Measurements from ENCODE around the gene HIP1. TPM values are rescaled to one million over a fixed set of nuclear protein-coding genes. Genes with fewer than 3 reads are reported as not detected.

Gene HIP1
- total RNA-seq, 1 donor from 2014 or later: 39.2 TPM

DNA sequence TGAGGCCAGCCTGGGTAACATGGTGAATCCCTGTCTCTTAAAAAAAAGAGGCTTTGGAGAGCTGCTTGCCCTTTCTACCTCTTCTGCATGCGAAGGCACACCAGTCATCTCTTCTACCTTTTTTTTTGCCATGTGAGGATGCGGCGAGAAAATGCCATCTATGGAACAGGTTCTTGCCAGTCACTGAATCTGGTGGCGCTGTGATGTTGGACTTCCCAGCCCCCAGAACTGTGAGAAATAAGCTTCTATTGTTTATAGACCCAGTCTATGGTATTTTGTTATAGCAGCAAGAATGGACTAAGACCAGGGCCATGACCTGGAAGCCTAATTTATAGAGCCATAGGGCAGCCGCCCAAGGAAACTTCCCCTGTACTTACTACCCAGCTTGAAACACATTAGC lies 112.9 kb downstream of the HIP1 start:
- Histone ChIP-seq H3K79me2 (ENCODE audit: low read depth) (peaks cover 98% of the 10 kb centered on the region), H3K27ac (no peak overlapping the region), H3K9me3 (ENCODE audit: low read depth) (no peaks in the 10 kb centered on the region), H3K36me3 (peaks cover 10% of the 10 kb centered on the region), H3K4me3 (no peak overlapping the region), H4K20me1 (ENCODE audit: low read depth) (peaks cover 24% of the 10 kb centered on the region), H3K4me1 (no peaks in the 10 kb centered on the region), H3K4me2 (no peak overlapping the region), H3F3A (ENCODE audit: low read depth) (no peaks in the 10 kb centered on the region), H3K27me3 (no peaks in the 10 kb centered on the region), H3K9ac (no peak overlapping the region), H2AFZ (replicated peaks) (no peak overlapping the region)
- DNase-seq (ENCODE audit: low spot score): no peak
- H3K36me3 Mint-ChIP-seq: peaks cover 70% of the 10 kb centered on the region
- H3K27me3 Mint-ChIP-seq (ENCODE audit: insufficient read depth, low read depth): peaks cover 4% of the 10 kb centered on the region
- no peak overlapping the region for H3K27ac Mint-ChIP-seq
- H3K4me1 Mint-ChIP-seq: peaks cover 15% of the 10 kb centered on the region
- no peak overlapping the region for H3K4me3 Mint-ChIP-seq
- TF ChIP-seq EZH2 (IDR thresholded peaks at IDR 0.05) (no peak), EZH2phosphoT487 (IDR thresholded peaks at IDR 0.05) (no peak)
- TF ChIP-seq, protein P1, sequence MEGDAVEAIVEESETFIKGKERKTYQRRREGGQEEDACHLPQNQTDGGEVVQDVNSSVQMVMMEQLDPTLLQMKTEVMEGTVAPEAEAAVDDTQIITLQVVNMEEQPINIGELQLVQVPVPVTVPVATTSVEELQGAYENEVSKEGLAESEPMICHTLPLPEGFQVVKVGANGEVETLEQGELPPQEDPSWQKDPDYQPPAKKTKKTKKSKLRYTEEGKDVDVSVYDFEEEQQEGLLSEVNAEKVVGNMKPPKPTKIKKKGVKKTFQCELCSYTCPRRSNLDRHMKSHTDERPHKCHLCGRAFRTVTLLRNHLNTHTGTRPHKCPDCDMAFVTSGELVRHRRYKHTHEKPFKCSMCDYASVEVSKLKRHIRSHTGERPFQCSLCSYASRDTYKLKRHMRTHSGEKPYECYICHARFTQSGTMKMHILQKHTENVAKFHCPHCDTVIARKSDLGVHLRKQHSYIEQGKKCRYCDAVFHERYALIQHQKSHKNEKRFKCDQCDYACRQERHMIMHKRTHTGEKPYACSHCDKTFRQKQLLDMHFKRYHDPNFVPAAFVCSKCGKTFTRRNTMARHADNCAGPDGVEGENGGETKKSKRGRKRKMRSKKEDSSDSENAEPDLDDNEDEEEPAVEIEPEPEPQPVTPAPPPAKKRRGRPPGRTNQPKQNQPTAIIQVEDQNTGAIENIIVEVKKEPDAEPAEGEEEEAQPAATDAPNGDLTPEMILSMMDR (IDR thresholded peaks at IDR 0.05): no peak
- H3K9me3 Mint-ChIP-seq: peaks cover 41% of the 10 kb centered on the region

GRCh38 chr7:75624134-75624832 lies 114.5 kb downstream of the HIP1 start:
- peaks cover 98% of the 10 kb centered on the region for H3K79me2 ChIP-seq (ENCODE audit: low read depth)
- H3K27ac ChIP-seq: peak overlapping the region; percentile 37
- no peak overlapping the region for H3K4me3 Mint-ChIP-seq

GRCh38 chr7:75623390-75624133 lies 115.2 kb downstream of the HIP1 start:
- Histone ChIP-seq H3K79me2 (ENCODE audit: low read depth) (peaks cover 98% of the 10 kb centered on the region), H3K27me3 (no peaks in the 10 kb centered on the region), H3K9me3 (ENCODE audit: low read depth) (no peaks in the 10 kb centered on the region), H3F3A (ENCODE audit: low read depth) (no peaks in the 10 kb centered on the region), H3K4me1 (no peaks in the 10 kb centered on the region), H3K4me2 (no peak overlapping the region), H2AFZ (replicated peaks) (no peak overlapping the region), H4K20me1 (ENCODE audit: low read depth) (peaks cover 40% of the 10 kb centered on the region), H3K27ac (peak overlapping the region; percentile 37), H3K9ac (no peak overlapping the region), H3K36me3 (peaks cover 6% of the 10 kb centered on the region), H3K4me3 (no peak overlapping the region)
- peaks cover 15% of the 10 kb centered on the region for H3K4me1 Mint-ChIP-seq
- peaks cover 26% of the 10 kb centered on the region for H3K9me3 Mint-ChIP-seq
- no peak overlapping the region for H3K4me3 Mint-ChIP-seq
- H3K36me3 Mint-ChIP-seq: peaks cover 52% of the 10 kb centered on the region
- no peak for DNase-seq (ENCODE audit: low spot score)
- TF ChIP-seq EZH2phosphoT487 (IDR thresholded peaks at IDR 0.05) (no peak), EZH2 (IDR thresholded peaks at IDR 0.05) (no peak)
- TF ChIP-seq, protein P1 (IDR thresholded peaks at IDR 0.05): no peak
- peak overlapping the region; percentile 72 for H3K27ac Mint-ChIP-seq
- H3K27me3 Mint-ChIP-seq (ENCODE audit: insufficient read depth, low read depth): peaks cover 4% of the 10 kb centered on the region

More at GRCh38 chr7:75624134-75624832, 114.5 kb downstream of the HIP1 start:
- no peak overlapping the region for H3K4me3 ChIP-seq
- H3K36me3 Mint-ChIP-seq: peaks cover 60% of the 10 kb centered on the region
- no peak for DNase-seq (ENCODE audit: low spot score)
- no peak overlapping the region for H2AFZ ChIP-seq (replicated peaks)
- H3K4me2 ChIP-seq: no peak overlapping the region
- H3K9me3 ChIP-seq (ENCODE audit: low read depth): no peaks in the 10 kb centered on the region
- no peaks in the 10 kb centered on the region for H3K27me3 ChIP-seq
- peaks cover 15% of the 10 kb centered on the region for H3K4me1 Mint-ChIP-seq
- TF ChIP-seq EZH2 (IDR thresholded peaks at IDR 0.05) (no peak), EZH2phosphoT487 (IDR thresholded peaks at IDR 0.05) (no peak)
- TF ChIP-seq, protein P1 (IDR thresholded peaks at IDR 0.05): no peak
- no peaks in the 10 kb centered on the region for H3F3A ChIP-seq (ENCODE audit: low read depth)
- H3K27me3 Mint-ChIP-seq (ENCODE audit: insufficient read depth, low read depth): peaks cover 4% of the 10 kb centered on the region
- H3K4me1 ChIP-seq: no peaks in the 10 kb centered on the region
- no peak overlapping the region for H3K9ac ChIP-seq
- peak overlapping the region; percentile 32 for H3K27ac Mint-ChIP-seq
- H3K36me3 ChIP-seq: peaks cover 10% of the 10 kb centered on the region
- H3K9me3 Mint-ChIP-seq: peaks cover 32% of the 10 kb centered on the region
- peaks cover 33% of the 10 kb centered on the region for H4K20me1 ChIP-seq (ENCODE audit: low read depth)
